Fibroblast of the aortic adventitia (primary cell): Measurements from ENCODE around the gene GRIN3A. TPM values are rescaled to one million over a fixed set of nuclear protein-coding genes. Genes with fewer than 3 reads are reported as not detected.

Experiments
- DNase-seq: peaks from one replicate; pipeline ENCODE4 v3.0.0-alpha.2; 2010; ENCODE audit warnings: low read depth
- H3K4me3 ChIP-seq: 2 replicates; pipeline ENCODE4 v1.5.1; 2011; ENCODE audit warnings: low read depth, mild to moderate bottlenecking, control low read depth, low read length, moderate library complexity
- CTCF ChIP-seq: IDR thresholded peaks from 2 replicates; pipeline ENCODE4 v1.5.1; 2011; ENCODE audit warnings: mild to moderate bottlenecking, low read length, control low read depth, inconsistent platforms; ENCODE audit not compliant: insufficient read depth
- total RNA-seq: library from RNA; depleted of rRNA; stranded (reverse); fragments of >200 nt; gene quantifications from 2 replicates; pipeline ENCODE4 v1.2.3, GENCODE V29; 2012; ENCODE audit warnings: low replicate concordance

GRIN3A gene
- total RNA-seq, 1 donor = 0.09 TPM

- TF ChIP-seq CTCF = no peak
- H3K4me3 ChIP-seq = no peak overlapping the region
- DNase-seq = no peak
These were observed 49.4 kb downstream of the GRIN3A start for GRCh38 chr9:101689039-101689438.

- TF ChIP-seq CTCF = no peak
- DNase-seq = no peak
- H3K4me3 ChIP-seq = no peak overlapping the region
These were observed 53.8 kb downstream of the GRIN3A start for GRCh38 chr9:101684665-101685064.

GRCh38 chr9:101683236-101683635 lies 55.2 kb downstream of the GRIN3A start:
- H3K4me3 ChIP-seq = no peak overlapping the region
- TF ChIP-seq CTCF = no peak
- DNase-seq = no peak

- no peak for DNase-seq
- H3K4me3 ChIP-seq = no peak overlapping the region
- TF ChIP-seq CTCF = no peak
These were observed 60.6 kb downstream of the GRIN3A start for GRCh38 chr9:101677861-101678260.

GRCh38 chr9:101675341-101675740 lies 63.1 kb downstream of the GRIN3A start:
- TF ChIP-seq CTCF = no peak
- H3K4me3 ChIP-seq = no peak overlapping the region
- no peak for DNase-seq

GRCh38 chr9:101674165-101674564 lies 64.3 kb downstream of the GRIN3A start:
- no peak for TF ChIP-seq CTCF
- no peak for DNase-seq
- no peak overlapping the region for H3K4me3 ChIP-seq

- TF ChIP-seq CTCF = no peak
- DNase-seq = no peak
- H3K4me3 ChIP-seq = no peak overlapping the region
These were observed 64.8 kb downstream of the GRIN3A start for GRCh38 chr9:101673642-101674041.
